Non-pigmented ciliary epithelial cell (primary cell): ENCODE measurements around the gene TMEM40.
"Not testable (repeated sequence)": the region's sequence is repeated elsewhere in the genome, so short reads cannot be mapped to it uniquely, and the experiment has no call there.

Experiments
- DNase-seq: peaks from one replicate; pipeline ENCODE4 v3.0.0-alpha.2; 2010; ENCODE audit warnings: low read depth

TMEM40 gene

DNA sequence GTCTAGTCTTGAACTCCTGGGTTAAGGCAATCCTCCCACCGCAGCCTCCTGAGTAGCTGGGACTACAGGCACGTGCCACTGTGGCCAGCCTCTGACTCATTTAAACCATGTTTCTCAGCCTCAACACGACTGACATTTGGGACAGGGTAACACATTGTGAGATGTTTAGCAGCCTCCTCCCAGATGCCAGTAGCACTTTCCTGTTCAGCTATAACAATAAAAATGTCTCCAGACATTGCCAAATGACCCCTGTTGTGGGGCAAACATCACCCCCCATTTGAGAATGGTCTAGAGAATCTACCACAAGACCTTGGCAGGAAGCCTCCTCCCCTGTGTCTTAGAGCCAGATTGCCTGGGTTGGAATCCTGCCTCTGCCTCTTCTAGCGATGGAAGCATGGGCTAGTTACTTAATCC, 8.4 kb downstream of the TMEM40 start:
- no peak for DNase-seq

DNA sequence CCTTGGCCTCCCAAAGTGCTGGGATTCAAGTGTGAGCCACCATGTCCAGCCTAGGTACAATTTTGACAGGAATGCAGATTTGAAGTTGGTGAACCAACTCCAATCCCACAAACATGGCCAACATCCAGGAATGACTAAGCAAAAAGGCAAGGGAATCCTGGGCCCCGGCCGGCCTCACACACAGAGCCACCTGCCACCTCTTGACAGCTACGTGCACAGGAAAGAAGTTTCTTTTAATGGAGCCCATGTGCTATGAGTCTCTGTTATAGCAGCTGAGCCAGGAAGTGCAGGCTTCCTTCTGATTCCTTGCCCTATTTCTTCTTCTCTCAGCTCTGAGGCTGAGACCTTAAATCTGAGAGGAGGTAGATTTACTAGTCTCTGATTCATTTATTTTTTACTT, 8.8 kb downstream of the TMEM40 start:
- peak; percentile 26 for DNase-seq

DNA sequence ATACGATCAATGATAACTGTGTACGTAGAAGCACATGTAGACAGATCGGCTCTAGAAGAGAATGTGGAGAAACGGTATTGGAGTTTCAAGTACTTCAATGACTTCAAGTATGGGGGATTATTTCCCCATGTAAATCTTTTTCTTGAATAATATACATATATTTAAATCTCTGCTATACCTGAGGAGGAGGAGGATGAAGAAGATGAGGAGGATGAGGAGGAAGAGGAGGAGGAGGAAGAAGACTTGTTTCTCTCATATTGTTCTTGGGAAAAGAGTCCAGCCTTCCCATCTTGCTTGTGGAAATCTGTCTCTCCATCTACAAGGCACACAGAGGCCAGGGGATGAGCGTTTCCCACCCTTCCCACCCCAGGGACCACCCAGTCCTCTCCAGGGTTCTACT, 10.6 kb downstream of the TMEM40 start:
- no peak for DNase-seq

DNA sequence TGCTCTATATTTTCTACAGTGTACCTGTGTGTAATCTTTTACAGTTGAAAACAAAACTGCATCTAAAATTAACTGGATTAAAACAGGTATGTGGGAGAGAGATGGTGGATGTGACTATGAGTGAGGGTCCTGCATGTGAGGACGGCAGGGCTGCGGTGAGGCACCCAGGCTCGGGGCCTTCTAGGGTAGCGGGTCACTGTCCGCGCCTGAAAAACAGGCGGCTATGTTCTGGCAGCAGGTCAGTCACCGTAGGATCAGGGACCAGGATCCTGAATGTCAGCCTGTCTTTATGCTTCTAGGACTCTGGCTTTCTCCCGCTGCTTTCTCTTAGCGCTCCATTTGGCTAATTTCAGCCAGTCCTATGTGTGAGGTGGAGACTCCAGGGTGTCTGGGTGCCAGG, 12.6 kb downstream of the TMEM40 start:
- no peak for DNase-seq

DNA sequence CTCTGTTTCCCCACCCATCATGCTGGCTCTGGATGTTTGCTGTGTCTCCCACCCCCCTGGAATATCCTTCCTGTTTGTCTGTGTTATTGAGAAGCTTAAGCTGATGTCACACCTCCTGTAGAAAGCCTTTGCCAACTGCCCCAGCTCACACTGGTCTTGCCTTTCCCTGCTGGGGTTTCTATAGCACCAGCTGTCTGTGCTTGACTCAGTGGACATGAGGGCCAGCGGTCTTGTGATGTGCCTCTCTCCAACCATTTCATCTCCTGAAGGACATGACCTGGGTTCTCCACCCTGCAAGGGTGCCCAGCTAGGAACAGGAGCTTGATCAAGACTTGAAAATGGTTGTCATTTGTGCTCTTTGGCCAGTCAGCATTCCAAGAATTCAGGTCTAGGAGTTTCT, 14.7 kb downstream of the TMEM40 start:
- no peak for DNase-seq

DNA sequence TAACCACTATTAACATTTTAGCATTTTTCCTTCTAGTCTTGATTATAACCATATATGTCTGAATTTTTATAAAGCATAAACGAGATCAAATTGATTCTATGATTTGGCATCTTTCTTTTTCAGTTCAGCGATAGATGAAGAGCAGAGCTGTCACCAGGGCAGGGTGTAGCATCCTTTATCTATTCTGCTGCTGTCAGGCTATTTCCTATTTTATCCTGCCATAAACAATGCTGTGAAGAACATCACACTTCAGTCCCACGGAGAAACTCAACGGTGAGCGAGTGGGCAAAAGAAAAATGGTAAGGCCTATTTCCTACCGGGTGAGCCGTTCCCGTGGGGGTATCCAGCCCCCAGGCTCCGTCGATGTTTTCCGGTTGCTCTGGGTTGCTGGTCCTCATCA, 15.5 kb downstream of the TMEM40 start:
- DNase-seq: no peak

DNA sequence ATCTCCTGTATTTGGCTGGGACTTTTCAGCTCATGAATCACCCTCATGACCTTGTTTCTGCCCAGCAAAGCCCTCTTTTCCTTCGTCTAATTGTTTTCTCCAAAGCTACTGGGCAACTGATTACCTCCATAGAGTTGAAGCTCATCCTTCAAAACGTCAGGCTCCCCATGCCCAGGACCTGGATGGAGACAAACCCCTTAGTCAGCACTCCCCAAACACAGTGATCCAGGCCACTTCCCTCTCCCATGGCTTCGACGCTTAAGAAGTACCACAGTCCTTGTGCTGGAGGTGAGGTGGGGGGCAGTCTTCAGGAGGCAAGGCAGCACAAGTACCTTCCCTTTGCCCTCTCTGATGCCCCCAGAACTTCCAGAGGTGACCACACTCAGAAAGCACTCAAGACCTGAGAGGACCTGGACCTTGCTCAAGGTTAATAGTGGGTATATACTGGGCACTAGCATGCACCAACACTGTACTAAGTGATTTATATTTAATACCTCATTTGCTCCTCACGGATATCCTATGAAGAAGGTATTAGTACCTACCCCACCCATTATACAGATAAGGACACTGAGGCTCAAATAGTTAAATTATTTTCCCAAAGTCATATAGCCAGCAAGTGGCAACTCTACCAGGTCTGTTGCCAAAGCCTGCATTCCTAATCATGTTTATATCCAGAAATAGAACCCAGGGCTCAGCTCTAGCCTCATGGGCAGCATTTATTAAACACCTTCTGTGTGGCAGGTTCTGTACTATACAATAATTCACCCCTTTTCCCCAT, 16.5 kb downstream of the TMEM40 start:
- no peak for DNase-seq

DNA sequence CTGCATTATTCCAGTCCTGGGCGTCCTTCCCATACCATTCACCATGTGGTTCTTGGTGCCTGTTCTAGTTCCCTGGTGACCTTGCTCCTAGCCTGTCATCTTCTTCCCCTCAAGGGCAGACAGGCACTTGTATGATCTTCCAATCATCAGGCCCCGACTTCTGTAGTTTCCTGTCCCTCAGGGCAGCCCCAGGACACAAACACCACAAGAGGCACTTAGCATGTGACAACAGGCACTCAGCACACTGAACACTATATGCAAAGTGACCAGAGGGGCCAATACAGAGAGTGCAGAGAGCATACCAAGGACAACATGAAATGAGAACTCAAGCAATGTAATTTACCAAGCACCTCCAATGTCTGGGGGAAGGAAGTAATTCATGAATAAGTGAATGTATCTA, 17.9 kb downstream of the TMEM40 start:
- DNase-seq: no peak

DNA sequence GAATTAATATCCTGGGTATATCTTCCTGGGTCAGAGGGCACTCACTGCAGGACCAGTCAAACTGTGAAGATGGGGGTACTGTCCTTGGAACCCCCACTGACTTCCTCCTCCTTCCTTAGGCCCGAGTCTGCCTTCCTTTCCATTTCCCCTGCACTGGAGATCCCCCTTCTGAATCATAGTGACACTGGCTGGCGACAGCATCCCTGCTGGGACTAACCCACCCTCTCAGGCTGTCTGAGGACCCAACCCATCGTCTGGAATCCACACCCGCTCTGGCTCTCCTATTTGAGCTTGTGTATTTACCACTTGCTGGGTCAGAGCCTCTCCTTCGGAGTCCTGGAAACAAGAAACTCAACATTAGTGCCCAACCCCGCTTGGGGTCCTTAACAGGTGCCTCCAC, 21.2 kb downstream of the TMEM40 start:
- no peak for DNase-seq

DNA sequence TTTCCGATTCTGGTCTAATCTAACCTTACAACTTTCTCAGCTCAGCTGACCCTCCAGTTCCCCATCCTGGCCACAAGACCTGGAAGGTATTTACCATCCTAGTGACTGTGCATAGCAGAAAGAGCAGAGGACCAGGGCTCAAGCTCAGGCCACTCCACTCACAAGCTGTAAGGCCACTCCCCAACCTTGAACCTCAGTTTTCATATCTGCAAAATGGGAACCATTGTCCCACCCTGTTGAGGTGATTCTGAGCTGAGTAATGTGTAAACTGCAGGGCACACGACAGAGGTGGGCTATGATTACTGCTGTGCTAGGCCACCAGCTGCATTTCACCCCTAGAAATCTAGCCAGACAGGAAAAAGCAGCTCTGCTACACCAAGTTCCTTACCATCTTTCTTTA, 21.7 kb downstream of the TMEM40 start:
- no peak for DNase-seq

DNA sequence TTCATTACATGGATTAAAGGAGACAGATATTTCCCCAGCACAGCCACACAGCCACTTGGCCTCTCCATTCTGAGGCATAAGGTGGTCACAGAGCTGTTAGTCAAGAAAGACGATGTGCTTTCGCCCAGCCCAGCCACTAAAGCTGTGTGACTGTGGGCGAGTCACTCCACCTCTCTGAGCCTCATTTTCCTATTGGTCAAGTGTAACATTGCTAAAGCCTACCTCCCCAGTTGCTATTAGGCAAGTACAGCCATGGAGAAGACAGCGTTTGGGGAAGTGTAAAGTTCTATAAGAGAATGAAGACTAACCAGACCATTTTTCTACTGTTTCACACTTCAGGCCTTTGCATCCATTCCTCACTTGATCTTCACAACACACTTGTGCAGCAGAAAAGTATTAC, 24.1 kb downstream of the TMEM40 start:
- no peak for DNase-seq

DNA sequence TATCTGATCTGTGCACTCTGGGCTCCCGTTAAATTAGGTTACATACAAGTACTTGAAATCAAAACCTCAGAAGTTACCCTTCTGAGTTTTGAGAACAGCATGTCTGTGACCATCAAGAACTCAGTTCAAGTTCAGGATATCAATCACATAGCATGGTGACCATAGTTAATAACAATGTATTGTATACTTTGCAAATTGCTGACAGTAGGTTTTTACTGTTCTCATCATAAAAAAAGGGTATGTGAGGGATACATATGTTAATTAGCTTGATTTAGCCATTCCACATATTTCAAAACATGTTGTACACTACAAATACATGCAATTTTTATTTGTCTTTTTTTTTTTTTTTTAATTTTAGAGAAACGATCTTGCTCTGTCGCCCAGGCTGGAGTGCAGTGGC, 25.5 kb downstream of the TMEM40 start:
- DNase-seq: no peak

DNA sequence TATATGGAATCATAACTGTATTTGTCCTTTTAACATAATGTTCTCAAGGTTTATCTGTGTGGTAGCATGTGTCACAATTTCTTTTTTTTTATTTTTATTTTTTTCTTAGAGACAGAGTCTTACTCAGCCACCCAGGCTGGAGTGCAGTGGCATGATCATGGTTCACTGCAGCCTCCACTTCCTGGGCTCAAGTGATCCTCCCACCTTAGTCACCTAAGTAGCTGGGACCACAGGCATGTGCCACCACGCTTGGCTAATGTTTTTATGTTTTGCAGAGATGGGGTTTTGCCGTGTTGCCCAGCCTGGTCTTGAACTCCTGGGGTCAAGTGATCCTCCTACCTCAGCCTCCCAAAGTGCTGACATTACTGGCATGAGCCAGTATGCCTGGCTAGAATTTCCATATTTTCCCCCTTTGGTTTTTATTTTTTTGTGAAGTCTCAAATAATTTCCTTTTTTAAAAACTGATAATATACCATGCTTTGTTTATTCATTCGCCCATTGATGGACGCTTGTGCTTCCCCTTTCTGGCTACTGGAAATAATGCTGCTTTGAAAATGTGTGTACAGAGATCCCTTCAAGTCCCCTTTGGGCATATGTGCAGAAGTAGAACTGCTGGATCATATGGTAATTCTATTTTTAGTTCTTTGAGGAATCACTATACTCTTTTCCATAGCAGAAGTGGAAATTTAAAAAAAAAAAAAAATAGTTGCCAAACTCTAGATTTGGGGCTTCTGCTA, 28.4 kb downstream of the TMEM40 start:
- no peak for DNase-seq

DNA sequence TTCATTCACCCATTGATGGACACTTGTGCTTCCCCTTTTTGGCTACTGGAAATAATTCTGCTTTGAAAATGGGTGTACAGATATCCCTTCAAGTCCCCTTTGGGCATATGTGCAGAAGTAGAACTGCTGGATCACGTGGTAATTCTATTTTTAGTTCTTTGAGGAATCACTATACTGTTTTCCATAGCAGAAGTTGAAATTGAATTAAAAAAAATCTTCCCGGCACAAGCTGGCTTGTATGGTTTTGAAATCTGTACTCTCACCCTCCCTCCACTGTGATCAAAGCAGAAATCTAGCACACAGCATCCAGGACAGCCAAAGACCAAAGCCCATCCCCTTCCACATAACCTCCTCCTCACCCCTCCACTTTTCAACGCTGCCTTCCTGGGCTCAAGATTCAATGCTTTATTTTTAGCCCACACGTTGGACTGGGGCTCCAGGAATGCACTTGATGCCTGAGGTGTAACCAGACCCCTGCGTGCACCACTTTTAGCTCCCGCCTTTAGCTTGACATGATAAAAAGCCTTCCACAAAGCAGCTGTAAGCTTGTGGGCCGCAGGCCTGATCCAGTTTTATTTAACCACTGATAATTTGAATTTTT, 29.9 kb downstream of the TMEM40 start:
- DNase-seq: no peak

DNA sequence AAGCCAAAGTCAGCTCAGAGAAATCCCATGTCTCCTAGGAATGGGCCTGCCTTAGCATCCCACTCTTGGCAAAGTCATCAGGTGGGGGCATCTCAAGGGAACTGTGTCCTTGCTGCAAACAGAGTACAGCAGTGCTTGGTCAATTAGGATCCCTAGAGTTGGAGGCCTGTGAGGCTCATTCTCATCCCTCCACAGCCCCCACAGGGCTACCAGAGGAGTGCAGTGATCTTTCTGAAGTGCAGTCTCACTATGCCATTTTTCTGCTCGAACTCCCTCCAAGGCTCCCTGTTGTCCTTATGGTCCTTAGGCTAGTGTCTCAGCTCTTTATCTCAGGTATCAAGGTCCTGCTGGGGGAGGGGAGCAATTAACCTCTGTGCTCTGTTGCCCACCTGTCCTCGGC, 31.1 kb downstream of the TMEM40 start:
- DNase-seq: no peak

DNA sequence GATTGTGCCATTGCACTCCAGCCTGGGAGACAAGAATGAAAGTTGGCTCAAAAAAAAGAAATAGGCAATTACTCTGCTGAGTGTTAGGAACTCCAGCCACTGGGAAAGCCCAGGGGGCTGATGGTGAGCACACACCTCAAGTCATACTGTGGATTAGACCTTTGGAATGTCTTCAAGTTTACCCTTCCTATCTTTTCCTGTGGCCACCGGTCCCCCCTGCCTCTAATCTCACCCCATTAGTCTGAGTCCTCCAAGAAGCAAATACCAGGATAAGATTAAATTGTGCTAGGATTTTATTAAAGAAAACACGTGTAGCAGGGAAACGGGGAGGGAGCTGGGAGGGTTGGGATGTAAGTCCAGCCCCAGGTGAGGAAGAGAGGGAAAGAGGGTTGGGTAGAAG, 31.6 kb downstream of the TMEM40 start:
- no peak for DNase-seq

DNA sequence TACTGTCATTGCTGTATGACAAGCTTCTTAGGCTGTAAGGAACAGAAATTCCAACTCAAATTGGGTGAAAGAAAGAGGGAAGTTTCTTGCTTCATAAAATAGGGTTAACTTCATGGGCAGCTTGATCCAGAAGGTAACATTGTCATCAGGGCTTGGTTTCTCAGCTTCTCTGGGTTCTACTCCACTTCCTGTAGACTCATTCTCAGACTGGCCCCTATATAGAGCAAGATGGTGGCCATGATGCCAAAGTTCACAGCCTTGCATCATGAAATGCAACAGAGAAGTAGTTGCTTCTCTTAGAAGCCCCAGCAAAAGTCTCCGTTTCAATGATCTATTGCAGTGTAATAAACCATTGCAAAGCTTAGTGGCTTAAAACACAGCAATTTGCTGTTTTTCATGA, 33.6 kb downstream of the TMEM40 start:
- DNase-seq: no peak

DNA sequence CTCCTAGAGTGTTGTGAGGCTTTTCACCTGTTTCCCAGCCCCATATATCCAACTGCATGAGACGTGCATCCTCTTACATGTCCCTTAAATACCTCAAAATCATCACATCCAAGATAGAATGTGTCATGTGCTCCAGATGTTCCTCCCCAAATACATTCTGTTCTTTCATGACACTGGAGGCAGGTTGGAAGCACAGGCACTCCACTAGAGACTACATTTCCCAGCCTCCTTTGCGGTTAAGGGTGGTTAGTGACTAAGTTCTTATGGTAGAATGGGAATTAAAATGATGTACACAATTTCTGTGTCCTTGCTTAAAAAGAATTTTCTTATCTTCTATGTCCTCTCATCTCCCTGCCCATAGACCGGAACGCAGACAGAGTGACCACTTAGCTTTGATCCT, 34.3 kb downstream of the TMEM40 start:
- DNase-seq: no peak

DNA sequence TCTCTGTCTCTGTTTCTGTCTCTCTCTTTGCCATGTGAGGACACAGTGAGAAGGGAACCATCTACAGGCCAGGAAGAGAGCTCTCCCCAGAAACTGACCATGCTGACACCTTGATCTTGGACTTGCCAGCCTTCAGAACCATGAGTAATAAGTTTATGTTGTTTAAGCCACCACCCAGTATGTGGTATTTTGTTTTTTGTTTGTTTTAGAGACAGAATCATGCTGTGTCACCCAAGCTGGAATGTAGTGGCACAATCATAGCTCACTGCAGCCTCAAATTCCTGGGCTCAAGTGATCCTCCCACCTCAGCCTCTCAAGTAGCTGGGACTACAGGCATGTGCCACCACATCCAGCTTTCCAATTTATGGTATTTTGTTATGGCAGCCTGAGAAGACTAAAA, 35.7 kb downstream of the TMEM40 start:
- not testable (repeated sequence) for DNase-seq

DNA sequence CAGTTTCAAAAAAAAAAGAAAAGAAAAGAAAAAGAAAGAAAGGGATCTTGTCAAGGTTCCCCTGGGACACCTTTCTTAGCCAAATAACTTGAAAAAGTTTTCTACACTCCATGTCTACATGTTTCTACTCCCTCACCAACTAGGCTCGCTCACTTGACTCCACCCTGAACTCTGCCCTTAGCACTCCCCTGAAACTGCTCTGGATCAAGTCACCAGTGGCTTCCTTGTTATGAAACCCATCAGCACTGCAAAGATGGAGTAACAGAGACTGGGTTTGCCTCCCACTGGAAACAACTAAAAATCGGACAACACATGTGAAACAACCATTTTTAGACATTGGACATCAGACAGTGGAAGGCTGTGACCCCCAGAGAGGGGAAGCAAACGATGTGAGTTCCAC, 36.8 kb downstream of the TMEM40 start:
- DNase-seq: no peak

DNA sequence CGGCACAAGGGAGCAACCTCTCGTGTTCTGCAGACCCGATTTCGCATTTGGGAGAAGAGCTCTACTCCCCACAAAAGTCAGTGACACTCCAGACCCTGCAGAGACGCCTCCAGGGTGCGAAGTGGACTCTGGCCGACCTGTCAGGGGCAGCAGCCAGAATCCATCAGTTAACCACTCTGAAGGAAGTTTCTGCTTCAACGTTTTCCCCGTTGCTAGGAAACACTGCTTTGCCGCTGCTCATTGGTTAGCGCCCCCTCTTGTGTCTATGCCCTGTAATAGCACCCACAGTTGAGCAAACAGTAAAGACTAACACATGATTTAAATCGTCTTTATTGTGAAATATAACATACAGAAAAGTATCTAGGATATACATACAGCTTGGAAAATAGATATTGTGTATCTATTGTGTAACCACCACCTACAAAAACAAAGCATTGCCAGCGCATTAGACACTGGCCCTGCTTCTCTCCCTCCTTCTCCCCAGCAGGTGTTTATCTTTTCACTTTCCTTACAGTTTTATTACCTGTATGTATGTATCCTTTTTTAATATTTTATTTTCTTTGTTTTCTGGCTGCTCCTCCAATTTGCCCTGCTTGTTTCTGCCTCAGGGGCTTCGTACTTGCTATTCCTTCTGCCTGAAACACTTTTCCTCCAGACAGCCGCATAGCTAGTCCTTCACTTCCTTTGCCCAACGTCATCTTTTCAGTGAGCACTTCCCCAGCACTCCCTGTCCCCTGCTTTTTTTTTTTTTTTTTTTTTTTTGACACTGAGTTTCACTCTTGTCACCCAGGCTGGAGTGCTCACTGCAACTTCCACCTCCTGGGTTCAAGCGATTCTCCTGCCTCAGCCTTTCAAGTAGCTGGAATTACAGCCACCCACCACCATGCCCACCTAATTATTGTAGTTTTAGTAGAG, 38.8 kb downstream of the TMEM40 start:
- DNase-seq: no peak

DNA sequence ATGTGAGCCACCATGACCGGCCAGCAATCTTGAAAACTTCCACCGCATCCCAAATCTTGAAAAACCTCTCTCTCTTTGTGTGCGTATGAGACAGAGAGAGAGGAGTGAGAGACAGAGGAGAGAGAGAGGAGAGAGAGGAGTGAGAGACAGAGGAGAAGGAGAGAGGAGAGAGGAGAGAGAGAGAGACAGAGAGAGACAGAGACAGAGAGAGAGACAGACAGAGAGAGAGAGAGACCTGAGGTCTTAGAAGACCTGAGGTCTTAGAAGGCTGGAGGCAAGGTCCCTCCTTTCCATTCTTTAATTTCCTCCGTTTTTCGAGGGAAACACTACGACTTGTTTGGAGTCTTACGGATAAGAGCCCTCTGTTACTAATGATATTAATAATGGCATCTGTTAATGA, 39.5 kb downstream of the TMEM40 start:
- DNase-seq: no peak
